GM10847 (cell line): ENCODE results near the gene ADAMTSL2.

Experiments used
- POLR2A ChIP-seq: IDR thresholded peaks from 2 replicates; pipeline ENCODE4 v1.6.1; 2011; ENCODE audit not compliant: insufficient read length; ENCODE audit errors: extremely low read depth

The ADAMTSL2 gene

DNA sequence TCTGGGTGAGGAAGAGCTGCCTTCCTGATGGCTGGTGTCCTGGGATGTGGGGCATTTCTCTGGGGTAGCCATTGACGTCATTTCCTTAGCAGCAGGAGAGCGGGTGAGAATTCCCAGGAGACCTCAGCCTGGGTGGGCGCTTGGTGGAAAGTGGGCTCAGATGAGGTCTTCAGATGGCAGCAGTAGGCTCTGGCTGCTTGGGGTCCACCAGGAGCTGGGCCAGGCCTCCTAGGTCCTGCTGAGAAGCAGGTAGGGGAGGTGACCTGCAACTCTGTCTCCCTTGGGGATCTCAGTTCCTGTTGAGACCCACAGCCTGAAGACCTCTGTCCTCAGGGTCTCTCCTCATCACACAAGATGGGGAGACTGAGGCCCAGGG is 43.2 kb downstream of the ADAMTSL2 start:
- TF ChIP-seq POLR2A: no peak

DNA sequence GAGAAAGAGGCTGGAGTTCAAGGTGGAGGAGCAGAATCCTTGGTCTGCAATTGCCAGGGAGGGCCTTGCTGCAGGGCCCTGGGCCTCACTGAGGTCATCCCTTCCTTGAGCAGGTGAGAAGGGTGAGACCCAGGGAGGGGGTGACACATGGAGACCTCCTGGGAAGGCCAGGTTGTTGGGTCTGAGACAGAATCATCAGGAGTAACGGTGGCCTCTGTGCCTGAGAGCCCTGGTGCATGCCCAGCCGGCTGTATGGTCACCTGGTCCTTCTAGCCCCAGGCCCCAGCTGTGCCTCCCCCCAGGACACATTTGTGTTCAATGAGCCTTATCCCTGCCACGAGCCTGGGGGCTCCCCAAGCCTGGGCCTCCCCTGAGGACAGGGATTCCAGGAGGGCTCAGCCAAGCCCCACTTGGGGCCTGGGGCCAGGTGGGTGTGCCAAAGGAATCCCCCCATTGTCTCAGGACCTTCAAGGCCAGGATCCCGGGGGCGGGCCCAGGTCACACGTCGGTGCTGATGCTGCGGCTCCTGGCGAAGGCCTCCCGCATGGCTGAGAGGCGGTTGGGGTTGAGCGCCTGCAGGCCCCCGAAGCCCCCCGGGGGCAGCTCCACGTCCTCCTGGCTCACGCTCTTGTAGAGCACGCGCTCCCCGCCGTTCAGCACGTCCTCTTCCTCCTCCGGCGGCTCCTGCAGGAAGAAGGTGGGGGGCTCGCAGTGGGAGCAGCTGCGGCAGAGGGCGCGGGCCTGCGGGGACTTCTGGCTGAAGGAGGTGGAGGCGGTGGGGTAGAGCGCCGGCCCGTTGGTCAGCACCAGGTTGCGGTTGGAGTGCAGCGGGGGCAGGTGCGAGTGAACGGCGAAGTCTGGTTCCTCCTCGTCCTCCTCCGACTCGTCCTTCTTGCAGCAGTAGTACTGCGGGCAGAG is 44.3 kb downstream of the ADAMTSL2 start:
- no peak for TF ChIP-seq POLR2A

DNA sequence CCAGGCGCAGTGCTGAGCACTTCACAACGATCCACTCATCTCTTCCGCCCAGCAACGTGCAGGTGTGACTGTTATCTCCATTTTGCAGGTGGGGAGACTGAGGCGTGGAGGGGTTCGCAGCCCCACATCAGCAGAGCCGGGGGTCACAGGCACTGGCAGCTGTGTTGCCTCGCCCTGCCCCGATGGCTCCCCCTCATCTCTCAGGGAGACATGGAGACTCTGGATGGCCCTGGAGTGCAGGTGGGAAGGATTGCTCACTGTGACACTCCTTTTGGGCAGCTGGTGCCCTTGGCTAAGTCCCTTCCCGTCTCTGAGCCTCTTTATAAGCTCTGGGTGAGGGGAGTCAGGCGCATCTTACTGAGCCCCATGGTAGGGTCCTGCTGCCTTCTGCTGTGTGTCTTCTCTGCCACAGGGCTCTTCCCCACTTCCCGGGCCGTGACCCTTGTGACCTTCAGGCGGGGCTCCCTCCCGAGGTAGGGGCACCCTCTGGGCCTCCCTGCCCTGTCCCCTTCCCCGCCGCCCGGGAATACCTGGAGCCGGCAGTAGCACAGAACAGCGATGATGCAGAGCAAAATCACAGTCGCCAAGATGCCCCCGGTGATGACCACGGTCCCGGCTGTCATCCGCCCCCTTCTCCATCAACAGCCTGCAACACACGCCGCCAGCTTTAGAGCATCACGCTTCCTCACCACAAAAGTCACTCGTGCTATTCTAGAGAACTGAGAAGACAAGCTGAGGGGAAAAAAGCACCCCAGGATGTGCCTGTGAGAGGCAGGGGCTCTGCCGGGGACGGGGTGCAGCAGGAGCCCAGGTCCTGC is 45.3 kb downstream of the ADAMTSL2 start:
- TF ChIP-seq POLR2A: no peak

GRCh38 chr9:133580419-133580738 is 45.9 kb downstream of the ADAMTSL2 start:
- TF ChIP-seq POLR2A: no peak

- no peak for TF ChIP-seq POLR2A
These were observed 46.5 kb downstream of the ADAMTSL2 start for GRCh38 chr9:133581011-133581410.

DNA sequence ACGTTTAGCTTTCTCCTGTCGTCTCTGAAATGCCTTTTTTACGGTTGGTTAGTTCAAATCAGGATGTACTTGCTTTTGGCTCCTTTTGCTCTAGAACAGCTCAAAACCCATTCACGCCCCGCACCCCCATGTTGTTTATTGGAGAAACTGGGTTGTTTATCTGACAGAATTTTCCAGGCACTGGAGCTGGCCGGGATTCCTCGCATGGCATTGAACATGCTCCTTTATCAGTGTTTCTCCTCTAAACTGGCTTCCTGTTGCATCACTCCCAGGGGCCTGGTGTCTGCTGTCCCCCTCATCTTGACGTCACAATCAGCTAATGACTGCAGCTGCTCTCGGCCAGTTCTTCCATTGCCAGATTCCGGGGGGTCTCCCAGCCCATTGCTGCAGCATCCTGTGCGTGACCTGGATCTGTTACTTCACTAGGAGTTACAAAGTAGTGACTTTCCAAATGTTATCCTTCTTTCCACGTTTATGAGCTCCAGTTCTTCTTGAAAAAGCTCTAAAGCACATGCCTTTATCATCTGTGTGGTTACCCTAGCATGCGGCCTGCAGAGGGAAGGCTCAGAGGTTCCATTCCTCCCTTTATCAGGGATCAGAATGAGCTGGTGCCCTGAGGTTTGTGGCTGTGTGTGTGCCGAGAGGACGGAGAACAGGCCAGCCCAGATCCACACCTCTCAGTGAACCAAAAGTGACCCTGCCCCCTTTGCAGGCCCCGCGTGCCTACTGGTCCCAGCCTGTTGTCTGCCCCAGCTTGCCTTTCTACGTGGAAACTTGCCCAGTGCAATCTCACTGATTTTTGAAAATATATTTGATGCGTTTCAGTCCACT is 47.2 kb downstream of the ADAMTSL2 start:
- no peak for TF ChIP-seq POLR2A

DNA sequence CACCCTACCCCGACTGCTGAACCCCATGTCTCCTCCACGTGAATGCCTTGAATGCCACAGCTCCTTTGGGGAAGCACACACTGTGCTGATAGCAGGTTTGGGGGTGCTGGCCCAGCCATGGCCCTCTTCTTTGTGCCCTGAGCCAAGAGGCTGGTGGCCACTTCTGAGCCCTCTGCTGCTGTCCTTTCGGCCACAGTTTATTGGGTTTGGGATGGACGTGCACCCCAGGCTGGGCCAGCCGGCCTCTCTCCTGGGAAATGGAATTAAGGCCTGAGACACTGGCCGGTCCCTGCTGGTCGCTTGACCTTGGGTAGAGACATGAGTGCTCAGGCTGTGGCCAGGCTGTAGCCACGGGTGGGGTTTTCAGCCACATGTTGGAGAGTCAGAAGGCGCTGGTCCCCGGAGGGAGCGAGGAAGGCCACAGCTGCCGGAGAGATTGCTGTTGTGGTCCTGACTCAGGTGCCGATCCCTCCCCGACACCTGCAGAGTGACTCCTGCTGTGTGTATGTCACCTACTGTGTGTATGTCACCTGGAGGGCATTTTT is 48.1 kb downstream of the ADAMTSL2 start:
- TF ChIP-seq POLR2A: no peak

- TF ChIP-seq POLR2A: no peak
These were observed 48.6 kb downstream of the ADAMTSL2 start for GRCh38 chr9:133583111-133583510.

DNA sequence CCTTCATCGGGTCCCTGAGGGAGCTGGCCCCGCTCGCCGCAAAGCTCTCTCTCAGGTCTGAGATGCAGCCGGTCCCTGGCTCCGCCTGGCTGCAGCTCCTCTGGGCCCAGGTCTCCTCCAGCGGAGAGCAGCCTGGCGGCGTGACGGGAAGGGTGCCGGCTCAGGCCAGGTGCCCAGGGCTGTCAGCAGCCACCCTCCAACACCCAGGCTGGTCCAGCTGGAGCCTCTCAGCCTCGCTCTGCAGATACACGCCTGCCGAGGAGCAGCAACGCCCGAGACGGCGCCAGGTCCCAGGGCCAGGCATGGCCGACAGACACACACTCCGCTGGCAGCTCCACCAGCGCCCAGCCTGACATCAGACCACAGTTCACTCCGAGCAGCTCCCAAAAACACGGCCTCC is 49.1 kb downstream of the ADAMTSL2 start:
- TF ChIP-seq POLR2A: no peak

- TF ChIP-seq POLR2A: no peak
These were observed 49.7 kb downstream of the ADAMTSL2 start for GRCh38 chr9:133584167-133584558.

DNA sequence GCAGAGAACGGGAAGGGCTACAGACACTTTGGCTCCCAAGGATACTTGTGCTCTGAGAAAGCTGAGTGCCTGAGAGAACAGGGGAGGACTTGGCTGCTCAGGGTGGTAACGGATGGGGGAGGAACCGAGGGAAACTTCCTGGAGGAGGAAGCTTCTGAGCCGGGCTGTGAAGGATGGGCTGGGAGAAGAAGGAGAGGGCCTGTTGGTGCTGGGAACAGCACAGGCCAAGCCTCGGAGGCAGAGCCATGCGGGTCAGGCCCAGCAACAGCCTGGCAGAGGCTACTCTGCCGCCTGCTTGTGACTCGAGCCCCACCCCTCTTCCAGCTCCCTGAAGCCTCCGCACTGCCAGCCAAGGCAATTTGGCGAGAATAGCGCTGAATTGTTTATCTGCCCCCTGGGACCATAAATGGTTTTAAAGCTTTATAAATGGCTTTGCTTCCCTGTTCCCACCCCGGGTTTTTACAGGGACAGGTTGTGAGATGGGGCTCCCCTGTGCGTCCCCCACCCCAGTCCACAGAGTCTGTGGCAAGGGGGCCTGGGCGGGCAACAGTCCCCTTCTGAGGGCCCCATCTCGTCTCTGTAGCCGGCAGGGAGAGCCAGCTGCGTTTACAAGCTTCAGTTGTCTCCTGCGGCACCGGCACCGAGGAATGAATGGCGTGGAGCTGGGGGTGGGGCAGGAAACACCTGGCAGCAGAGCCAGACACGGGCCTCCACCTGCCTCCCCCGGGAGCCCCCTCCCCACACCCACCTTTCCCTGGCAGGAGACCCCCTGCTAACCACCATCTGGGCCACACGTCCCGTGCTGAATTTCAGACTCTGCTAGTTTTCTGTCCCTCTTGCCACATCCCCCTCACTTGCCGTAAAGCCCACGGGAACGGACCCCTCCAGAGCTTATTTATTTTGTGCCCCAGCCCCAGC is 50.3 kb downstream of the ADAMTSL2 start:
- no peak for TF ChIP-seq POLR2A

DNA sequence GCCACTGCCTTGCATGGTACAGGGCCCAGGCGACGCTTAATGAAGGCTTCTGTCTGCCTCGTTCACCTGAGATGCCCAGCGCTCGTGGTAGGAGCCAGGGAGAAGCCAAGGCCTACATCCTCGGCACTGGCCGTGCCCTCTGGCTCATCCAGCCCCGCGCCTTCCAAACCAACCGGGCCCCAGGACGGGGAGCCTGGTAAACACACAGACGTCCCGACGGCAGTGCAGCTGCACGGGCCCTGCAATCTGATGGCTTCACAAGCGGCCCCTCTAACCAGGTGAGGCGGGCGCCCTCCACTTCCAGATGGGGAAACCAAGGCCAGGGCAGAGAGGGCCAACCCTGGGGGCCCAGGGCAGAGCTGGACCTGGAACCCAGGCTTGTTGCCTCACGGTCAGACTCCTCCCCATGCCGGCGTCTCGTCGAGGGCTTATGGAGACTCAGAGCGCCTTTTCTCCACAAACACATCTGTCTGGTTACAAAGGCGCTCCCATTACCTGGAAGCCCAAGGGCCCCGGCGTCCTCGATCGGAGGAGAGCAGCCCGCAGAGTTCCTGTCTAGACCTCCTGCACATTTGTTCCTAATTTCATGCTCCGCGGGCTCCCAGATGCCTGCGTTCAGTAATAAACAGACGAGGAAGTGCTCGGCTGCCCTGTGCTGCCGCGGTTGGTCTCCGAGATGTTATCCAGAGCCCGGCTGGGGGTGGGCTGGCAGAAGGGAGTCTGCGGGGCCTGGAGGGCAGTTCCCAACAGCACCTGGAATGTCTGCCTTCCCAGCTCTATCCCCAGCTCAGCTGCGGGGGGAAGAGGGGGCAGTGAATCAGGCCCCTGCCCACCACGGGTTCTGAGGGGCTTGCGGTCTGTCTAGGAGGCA is 51.2 kb downstream of the ADAMTSL2 start:
- no peak for TF ChIP-seq POLR2A

GRCh38 chr9:133587051-133587450 is 52.5 kb downstream of the ADAMTSL2 start:
- no peak for TF ChIP-seq POLR2A
